ENCODE data around the gene AURKB. TPM values are rescaled to one million over a fixed set of nuclear protein-coding genes. Genes with fewer than 3 reads are reported as not detected.

Gene AURKB
- total and polyA plus RNA-seq, 2 of the 13 experiments (the other 11 are each of a cell fraction or from before 2014, with no cell fraction given) = 29.5 to 75.3 TPM

GRCh38 chr17:8156246-8156992 lies 54.0 kb downstream of the AURKB start (continued):
- TF ChIP-seq, protein P1, sequence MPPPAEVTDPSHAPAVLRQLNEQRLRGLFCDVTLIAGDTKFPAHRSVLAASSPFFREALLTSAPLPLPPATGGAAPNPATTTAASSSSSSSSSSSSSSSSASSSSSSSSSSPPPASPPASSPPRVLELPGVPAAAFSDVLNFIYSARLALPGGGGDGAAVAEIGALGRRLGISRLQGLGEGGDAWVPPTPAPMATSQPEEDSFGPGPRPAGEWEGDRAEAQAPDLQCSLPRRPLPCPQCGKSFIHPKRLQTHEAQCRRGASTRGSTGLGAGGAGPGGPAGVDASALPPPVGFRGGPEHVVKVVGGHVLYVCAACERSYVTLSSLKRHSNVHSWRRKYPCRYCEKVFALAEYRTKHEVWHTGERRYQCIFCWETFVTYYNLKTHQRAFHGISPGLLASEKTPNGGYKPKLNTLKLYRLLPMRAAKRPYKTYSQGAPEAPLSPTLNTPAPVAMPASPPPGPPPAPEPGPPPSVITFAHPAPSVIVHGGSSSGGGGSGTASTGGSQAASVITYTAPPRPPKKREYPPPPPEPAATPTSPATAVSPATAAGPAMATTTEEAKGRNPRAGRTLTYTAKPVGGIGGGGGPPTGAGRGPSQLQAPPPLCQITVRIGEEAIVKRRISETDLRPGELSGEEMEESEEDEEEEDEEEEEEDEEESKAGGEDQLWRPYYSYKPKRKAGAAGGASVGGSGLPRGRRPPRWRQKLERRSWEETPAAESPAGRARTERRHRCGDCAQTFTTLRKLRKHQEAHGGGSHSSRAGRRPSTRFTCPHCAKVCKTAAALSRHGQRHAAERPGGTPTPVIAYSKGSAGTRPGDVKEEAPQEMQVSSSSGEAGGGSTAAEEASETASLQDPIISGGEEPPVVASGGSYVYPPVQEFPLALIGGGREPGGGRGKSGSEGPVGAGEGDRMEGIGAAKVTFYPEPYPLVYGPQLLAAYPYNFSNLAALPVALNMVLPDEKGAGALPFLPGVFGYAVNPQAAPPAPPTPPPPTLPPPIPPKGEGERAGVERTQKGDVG (CRISPR knock-in tag; IDR thresholded peaks at IDR 0.05; ENCODE audit: borderline replicate concordance) = peak; percentile 32; the same call in 1 of the 2 replicates
- TF ChIP-seq, protein P2, sequence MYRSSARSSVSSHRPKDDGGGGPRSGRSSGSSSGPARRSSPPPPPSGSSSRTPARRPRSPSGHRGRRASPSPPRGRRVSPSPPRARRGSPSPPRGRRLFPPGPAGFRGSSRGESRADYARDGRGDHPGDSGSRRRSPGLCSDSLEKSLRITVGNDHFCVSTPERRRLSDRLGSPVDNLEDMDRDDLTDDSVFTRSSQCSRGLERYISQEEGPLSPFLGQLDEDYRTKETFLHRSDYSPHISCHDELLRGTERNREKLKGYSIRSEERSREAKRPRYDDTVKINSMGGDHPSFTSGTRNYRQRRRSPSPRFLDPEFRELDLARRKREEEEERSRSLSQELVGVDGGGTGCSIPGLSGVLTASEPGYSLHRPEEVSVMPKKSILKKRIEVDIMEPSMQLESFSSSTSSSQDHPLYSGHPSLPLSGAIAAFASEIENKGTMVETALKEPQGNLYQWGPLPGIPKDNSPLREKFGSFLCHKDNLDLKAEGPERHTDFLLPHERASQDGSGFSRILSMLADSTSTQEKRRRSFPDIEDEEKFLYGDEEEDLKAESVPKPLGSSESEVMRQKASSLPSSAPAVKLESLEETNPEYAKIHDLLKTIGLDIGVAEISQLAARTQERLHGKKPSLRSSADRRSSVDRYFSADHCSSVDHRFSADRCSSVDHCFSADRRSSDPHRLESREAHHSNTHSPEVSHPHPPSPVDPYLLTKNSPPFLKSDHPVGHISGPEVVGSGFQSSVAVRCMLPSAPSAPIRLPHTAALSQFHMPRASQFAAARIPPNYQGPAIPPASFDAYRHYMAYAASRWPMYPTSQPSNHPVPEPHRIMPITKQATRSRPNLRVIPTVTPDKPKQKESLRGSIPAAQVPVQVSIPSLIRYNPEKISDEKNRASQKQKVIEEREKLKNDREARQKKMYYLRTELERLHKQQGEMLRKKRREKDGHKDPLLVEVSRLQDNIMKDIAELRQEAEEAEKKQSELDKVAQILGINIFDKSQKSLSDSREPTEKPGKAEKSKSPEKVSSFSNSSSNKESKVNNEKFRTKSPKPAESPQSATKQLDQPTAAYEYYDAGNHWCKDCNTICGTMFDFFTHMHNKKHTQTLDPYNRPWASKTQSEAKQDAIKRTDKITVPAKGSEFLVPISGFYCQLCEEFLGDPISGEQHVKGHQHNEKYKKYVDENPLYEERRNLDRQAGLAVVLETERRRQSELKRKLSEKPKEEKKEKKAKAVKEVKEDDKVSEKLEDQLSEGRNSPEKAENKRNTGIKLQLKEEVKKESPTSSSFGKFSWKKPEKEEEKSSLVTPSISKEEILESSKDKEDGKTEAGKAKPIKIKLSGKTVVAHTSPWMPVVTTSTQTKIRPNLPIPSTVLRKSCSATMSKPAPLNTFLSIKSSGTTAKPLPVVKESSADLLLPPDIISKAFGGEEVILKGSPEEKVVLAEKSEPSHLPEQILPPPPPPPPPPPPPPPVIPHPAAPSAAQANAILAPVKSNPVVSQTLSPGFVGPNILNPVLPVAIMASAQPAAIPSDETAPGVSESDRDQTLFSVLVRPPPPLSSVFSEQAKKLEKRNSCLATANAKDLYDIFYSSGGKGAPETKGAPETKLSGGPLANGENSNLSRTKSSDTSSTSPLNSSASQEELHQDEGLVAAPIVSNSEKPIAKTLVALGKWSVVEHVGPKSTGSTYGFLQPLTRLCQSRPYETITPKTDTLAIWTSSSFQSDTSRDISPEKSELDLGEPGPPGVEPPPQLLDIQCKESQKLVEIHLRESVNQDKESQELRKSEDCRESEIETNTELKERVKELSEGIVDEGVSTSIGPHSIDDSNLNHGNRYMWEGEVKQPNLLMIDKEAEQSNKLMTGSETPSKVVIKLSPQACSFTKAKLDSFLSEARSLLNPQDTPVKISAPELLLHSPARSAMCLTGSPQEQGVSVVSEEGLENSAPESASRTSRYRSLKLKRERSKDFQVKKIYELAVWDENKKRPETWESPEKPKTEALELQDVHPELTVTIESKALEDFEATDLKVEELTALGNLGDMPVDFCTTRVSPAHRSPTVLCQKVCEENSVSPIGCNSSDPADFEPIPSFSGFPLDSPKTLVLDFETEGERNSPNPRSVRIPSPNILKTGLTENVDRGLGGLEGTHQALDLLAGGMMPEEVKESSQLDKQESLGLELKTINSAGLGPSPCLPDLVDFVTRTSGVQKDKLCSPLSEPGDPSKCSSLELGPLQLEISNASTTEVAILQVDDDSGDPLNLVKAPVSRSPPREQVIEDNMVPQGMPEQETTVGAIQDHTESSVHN (CRISPR knock-in tag; IDR thresholded peaks at IDR 0.05) = no peak
- TF ChIP-seq CREM (IDR thresholded peaks at IDR 0.05) = peak; percentile 87
- TF ChIP-seq CREM (CRISPR knock-in tag; IDR thresholded peaks at IDR 0.05) = no peak
- TF ChIP-seq MYPOP (CRISPR knock-in tag; IDR thresholded peaks at IDR 0.05) = peak; percentile 46
- TF ChIP-seq ZNF772 (CRISPR knock-in tag; IDR thresholded peaks at IDR 0.05) = no peak
- TF ChIP-seq ZBTB7A (CRISPR knock-in tag; IDR thresholded peaks at IDR 0.05) = 0 out of 2 replicates have a peak, but pooled peaks have one; percentile 20
- no peak for TF ChIP-seq KMT2B (CRISPR knock-in tag; IDR thresholded peaks at IDR 0.05)
- TF ChIP-seq GATAD1 (CRISPR knock-in tag; IDR thresholded peaks at IDR 0.05) = peak; percentile 69
- peak; percentile 92 for TF ChIP-seq CREB1 (IDR thresholded peaks at IDR 0.05)
- peak; percentile 93 for TF ChIP-seq CREB1 (CRISPR knock-in tag; IDR thresholded peaks at IDR 0.05)
- TF ChIP-seq, protein P3, sequence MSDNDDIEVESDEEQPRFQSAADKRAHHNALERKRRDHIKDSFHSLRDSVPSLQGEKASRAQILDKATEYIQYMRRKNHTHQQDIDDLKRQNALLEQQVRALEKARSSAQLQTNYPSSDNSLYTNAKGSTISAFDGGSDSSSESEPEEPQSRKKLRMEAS (IDR thresholded peaks at IDR 0.05) = peak; percentile 91
- TF ChIP-seq ZNF780A (CRISPR knock-in tag; IDR thresholded peaks at IDR 0.05) = no peak
- peak; percentile 97 for TF ChIP-seq BHLHE40 (IDR thresholded peaks at IDR 0.05; ENCODE audit: low read length)
- no peak for TF ChIP-seq SMAD1 (CRISPR knock-in tag; IDR thresholded peaks at IDR 0.05; ENCODE audit: borderline replicate concordance, low read depth)
- TF ChIP-seq ELF1 (CRISPR knock-in tag; IDR thresholded peaks at IDR 0.05) = peak; percentile 39
- no peak for TF ChIP-seq BRCA1 (CRISPR knock-in tag; IDR thresholded peaks at IDR 0.05)
- 0 out of 2 replicates have a peak, but pooled peaks have one; percentile 41 for TF ChIP-seq ZNF878 (CRISPR knock-in tag; IDR thresholded peaks at IDR 0.05)

Measured in HepG2 (cell line).